ENCODE results near the gene ABCA7.

ABCA7 gene

DNA sequence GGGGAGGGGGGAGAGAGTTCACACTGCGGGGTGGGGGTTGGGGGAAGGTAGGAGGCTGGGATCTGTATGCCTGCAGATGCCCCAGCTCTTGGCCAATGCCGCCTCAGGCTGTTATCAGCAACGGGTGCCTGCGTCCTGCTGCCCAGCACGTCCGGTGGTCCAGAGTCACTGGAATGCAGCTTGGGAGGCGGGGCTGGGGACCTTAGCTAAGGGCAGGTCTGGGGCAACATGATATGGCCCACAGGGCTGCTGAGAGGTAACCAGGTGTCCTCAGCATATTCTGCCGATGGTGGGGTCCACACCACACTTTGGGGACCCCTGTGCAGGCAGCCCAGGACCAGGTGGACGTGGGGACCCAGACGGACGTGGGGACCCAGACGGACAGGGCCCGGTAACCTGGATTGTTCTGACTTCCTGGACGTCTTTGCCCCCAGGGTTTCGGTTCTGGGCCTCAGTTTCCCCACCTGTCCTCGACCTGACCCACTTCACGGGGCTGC lies 26.4 kb downstream of the ABCA7 start:
- H3K9me3 ChIP-seq (ENCODE audit: control insufficient read depth, insufficient read depth, low read length) = no peaks in the 10 kb centered on the region
- peaks cover 34% of the 10 kb centered on the region for H3K79me2 ChIP-seq (ENCODE audit: control insufficient read depth, low read length)
- H3K36me3 ChIP-seq (ENCODE audit: control insufficient read depth, low read length) = peaks cover 27% of the 10 kb centered on the region
- H3K27ac ChIP-seq (ENCODE audit: low read depth, low read length) = peak overlapping the region; percentile 91
- H3K4me2 ChIP-seq (ENCODE audit: low read length) = peak overlapping the region; percentile 96
- no peak for TF ChIP-seq EZH2phosphoT487 (IDR thresholded peaks at IDR 0.05; ENCODE audit: borderline replicate concordance, low read length)
- no peaks in the 10 kb centered on the region for H3K9me2 ChIP-seq (replicated peaks; ENCODE audit: control insufficient read depth, low read length)
- H4K20me1 ChIP-seq (ENCODE audit: control insufficient read depth, insufficient read depth, low read depth, low read length) = no peaks in the 10 kb centered on the region
- peaks cover 9% of the 10 kb centered on the region; the same call in 1 of the 2 replicates for H3F3A ChIP-seq (ENCODE audit: control insufficient read depth, insufficient read depth)
- H3K4me3 ChIP-seq (ENCODE audit: low read length) = peak overlapping the region; percentile 88
- no peaks in the 10 kb centered on the region for H3K27me3 ChIP-seq (ENCODE audit: control insufficient read depth, low read length)
- H3K4me1 ChIP-seq (ENCODE audit: control insufficient read depth, low read length) = peaks cover 48% of the 10 kb centered on the region

DNA sequence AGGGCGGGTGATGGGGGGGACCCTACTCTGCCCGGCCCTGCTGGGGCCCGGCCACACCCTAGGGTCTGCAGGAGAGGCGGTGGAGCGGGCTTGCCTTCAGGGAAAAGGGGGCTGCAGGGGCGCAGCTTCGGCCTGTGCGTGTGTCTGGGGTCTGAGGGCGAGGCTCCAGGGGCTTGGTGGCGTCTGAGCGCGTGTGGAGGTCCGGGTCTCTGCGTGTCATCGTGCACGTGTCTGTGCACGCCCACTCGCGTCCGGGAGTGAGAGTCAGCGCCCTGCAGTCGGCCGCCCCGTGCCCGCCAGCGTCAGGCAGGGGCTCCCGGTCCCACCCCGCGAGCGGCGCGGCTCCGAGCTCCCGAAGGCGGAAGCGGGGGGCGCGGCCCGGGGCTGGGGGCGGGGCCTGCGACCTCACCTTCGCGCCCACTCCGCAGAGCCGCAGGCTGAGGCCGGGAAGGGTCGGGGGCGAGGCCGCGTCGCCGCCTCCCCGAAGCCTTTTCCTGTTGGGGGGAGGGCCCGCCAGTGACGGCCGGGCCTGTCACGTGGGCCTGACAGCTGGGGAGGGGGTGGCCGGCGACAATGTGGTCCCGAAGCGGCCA lies 26.9 kb downstream of the ABCA7 start, which contains the start of gene ARHGAP45:
TSS of gene ARHGAP45 (plus strand) at position 420 of the 593 bp plus-strand sequence. CDS start 239 bp downstream, outside the sequence.
- Histone ChIP-seq H3F3A (ENCODE audit: control insufficient read depth, insufficient read depth) (peaks cover 9% of the 10 kb centered on the region; the same call in 1 of the 2 replicates), H3K36me3 (ENCODE audit: control insufficient read depth, low read length) (peaks cover 27% of the 10 kb centered on the region), H3K4me2 (ENCODE audit: low read length) (peak within 1 kb of the TSS; percentile 96), H3K9me2 (replicated peaks; ENCODE audit: control insufficient read depth, low read length) (no peaks in the 10 kb centered on the region), H4K20me1 (ENCODE audit: control insufficient read depth, insufficient read depth, low read depth, low read length) (no peaks in the 10 kb centered on the region), H3K27me3 (ENCODE audit: control insufficient read depth, low read length) (no peaks in the 10 kb centered on the region), H3K9me3 (ENCODE audit: control insufficient read depth, insufficient read depth, low read length) (no peaks in the 10 kb centered on the region), H3K27ac (ENCODE audit: low read depth, low read length) (peak within 1 kb of the TSS; percentile 91), H3K4me1 (ENCODE audit: control insufficient read depth, low read length) (peaks cover 48% of the 10 kb centered on the region), H3K4me3 (ENCODE audit: low read length) (peak within 1 kb of the TSS; percentile 88), H3K79me2 (ENCODE audit: control insufficient read depth, low read length) (peaks cover 38% of the 10 kb centered on the region)
- TF ChIP-seq EZH2phosphoT487 (IDR thresholded peaks at IDR 0.05; ENCODE audit: borderline replicate concordance, low read length) = no peak
- TF ChIP-seq, protein P1, sequence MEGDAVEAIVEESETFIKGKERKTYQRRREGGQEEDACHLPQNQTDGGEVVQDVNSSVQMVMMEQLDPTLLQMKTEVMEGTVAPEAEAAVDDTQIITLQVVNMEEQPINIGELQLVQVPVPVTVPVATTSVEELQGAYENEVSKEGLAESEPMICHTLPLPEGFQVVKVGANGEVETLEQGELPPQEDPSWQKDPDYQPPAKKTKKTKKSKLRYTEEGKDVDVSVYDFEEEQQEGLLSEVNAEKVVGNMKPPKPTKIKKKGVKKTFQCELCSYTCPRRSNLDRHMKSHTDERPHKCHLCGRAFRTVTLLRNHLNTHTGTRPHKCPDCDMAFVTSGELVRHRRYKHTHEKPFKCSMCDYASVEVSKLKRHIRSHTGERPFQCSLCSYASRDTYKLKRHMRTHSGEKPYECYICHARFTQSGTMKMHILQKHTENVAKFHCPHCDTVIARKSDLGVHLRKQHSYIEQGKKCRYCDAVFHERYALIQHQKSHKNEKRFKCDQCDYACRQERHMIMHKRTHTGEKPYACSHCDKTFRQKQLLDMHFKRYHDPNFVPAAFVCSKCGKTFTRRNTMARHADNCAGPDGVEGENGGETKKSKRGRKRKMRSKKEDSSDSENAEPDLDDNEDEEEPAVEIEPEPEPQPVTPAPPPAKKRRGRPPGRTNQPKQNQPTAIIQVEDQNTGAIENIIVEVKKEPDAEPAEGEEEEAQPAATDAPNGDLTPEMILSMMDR (IDR thresholded peaks at IDR 0.05; ENCODE audit: low read depth, low read length, poor library complexity, severe bottlenecking) = no peak

DNA sequence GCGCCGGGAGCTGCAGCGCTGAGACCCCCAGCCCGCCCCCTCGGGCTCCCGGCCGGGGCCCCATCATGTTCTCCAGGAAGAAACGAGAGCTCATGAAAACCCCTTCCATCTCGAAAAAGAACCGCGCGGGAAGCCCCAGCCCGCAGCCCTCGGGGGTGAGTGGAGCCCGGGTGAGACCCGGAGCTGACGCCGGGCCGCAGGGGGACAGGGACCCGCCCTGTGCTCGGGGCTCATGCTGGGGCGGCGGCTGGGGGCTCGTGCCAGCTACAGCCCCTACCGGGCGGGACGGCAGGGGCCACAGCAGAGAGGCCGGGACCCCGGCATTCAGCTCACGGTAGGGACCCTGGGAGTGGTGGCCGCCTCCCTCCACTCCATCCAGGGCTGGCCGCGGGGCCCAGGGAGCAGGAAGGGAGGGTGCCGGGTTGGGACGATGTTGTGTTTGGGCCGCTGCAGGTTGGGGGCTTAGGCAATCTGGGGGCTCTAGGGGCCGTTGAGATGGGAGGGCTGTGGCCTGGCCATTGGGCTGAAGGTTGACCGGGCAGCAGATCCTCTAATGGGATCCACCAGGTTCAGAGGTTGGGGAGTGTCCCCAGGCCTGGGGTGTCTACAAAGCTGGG lies 27.5 kb downstream of the ABCA7 start:
- Histone ChIP-seq H4K20me1 (ENCODE audit: control insufficient read depth, insufficient read depth, low read depth, low read length) (no peaks in the 10 kb centered on the region), H3K4me2 (ENCODE audit: low read length) (peak overlapping the region; percentile 96), H3K4me1 (ENCODE audit: control insufficient read depth, low read length) (peaks cover 48% of the 10 kb centered on the region), H3K79me2 (ENCODE audit: control insufficient read depth, low read length) (peaks cover 44% of the 10 kb centered on the region), H3K36me3 (ENCODE audit: control insufficient read depth, low read length) (peaks cover 25% of the 10 kb centered on the region), H3K4me3 (ENCODE audit: low read length) (peak overlapping the region; percentile 88), H3F3A (ENCODE audit: control insufficient read depth, insufficient read depth) (peaks cover 13% of the 10 kb centered on the region), H3K27me3 (ENCODE audit: control insufficient read depth, low read length) (no peaks in the 10 kb centered on the region), H3K9me2 (replicated peaks; ENCODE audit: control insufficient read depth, low read length) (no peaks in the 10 kb centered on the region), H3K27ac (ENCODE audit: low read depth, low read length) (peak overlapping the region; percentile 91), H3K9me3 (ENCODE audit: control insufficient read depth, insufficient read depth, low read length) (no peaks in the 10 kb centered on the region)
- no peak for TF ChIP-seq EZH2phosphoT487 (IDR thresholded peaks at IDR 0.05; ENCODE audit: borderline replicate concordance, low read length)
- TF ChIP-seq, protein P1 (IDR thresholded peaks at IDR 0.05; ENCODE audit: low read depth, low read length, poor library complexity, severe bottlenecking) = no peak

Measured in DOHH2 (cell line).